NCI-H2029 treated with DMSO at 0.1 percent for 48 hours (cell line): ENCODE data around the gene ENOX1.
"Not testable (repeated sequence)": the region's sequence is repeated elsewhere in the genome, so short reads cannot be mapped to it uniquely, and the experiment has no call there.

ENCODE experiments used
- DNase-seq: peaks from one replicate; lab custom pipeline; 2025; lab: John Stamatoyannopoulos, UW

Gene ENOX1

DNA sequence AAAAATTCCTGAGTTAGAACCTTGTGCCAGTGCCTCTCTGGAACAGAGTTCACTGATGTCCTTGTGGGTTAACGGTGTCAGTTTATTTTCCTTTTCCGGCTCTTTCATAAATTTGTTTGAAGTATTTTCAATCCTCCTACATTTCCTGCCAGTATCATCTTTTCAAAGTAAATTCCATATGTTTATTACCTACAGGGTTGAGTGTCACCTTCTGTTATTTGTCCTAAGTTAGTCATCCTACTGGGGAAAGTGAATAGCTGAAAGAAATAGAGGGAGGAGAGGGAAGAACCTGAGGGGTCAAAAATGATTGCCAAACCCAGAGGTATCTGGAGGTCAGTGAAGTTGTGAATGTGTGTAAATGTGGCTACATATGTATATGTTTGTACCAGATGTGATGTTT is 582.2 kb downstream of the ENOX1 start:
- no peak for DNase-seq

GRCh38 chr13:43203781-43204180 is 583.0 kb downstream of the ENOX1 start:
- DNase-seq = no peak

DNA sequence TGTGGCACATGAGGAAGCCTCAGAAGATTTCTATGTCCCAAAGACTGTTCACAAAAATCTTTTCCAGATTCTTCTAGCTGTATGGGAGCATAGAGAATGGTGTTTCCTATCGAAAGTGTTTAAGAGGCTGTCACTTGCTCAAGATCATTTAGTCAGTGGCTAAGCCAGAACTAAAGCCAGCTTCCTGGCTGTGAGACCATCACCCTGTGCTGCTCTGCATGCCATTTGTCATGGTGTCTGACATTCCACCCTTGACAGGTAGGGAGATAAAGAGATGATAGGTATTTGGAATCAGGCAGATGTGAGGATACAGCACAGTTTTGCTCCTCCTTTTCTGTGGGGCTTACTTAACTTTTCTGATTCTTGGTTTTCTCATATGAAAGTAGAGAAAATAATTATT is 586.0 kb downstream of the ENOX1 start:
- no peak for DNase-seq

DNA sequence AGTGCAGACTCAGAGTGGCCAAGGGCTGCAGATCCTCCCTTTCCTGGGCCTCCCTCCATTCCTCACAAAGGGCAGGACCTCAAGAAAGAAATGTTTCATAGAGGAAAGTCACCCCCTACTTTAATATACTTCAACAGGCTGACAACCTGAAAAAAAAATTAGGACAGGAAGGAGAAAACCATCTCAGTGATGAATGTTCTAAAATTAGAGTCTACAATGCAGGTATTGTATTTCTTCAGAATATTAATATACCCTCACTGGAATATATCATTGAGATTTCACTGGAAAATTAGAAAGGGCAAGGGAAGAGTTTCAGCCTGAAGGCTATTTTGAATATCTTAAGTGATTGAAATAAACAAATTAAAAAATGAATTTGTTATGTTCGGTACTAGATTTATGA is 586.5 kb downstream of the ENOX1 start:
- DNase-seq = no peak

DNA sequence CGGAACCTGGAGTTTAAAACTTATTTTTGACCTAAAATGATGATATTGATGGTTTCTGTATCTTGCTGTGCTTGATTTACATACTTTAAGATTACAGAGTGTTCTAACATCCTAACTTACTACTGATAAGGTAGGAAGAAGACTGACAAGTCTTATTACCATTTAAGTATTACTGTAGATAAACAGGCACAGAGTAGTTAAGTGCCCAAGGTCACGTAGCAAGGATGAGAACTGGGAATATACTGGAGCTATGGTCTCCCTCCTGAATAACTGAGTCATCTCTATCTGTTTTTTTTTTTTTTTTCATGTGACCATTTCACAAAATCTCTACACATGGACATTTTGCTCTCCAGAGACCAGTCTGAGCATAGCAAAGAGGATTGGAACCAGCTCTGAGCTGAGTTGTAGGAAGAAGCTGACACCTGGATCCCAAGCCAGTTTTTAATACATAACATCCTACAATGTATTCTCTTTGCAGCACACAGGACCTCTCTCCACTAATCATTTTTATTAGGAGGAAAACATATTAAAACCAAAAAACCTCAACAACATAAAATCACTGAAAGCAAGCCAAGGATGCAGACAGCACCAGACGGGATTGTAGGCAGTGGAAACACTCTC is 589.9 kb downstream of the ENOX1 start:
- no peak for DNase-seq

DNA sequence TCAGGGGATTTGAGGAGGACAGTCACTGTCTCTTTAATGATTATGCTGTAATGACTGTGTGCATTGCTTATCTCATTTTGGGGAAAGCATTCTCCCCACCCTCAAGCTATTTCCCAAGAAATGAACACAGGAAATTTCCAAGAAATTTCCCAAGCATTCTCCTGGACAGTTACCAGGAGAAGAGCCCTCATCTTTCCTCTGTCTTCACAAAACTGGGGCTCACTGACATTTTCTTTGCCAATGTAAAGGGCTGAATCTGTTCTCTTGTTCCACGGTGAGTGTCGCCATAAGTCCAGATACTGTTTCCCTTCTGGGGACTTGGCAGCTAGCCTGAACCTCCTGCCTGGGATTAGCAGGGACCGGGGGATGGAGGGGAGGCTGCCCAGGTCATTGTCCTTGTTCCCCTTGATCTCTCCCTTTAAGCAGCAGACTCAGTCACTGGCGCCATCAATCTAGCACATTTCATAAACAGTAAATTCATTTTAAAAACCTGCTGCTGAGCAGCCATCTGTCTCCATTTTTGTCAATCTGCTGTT is 590.6 kb downstream of the ENOX1 start:
- DNase-seq = no peak

- DNase-seq = no peak
Measured at GRCh38 chr13:43195551-43195950, 591.2 kb downstream of the ENOX1 start.

DNA sequence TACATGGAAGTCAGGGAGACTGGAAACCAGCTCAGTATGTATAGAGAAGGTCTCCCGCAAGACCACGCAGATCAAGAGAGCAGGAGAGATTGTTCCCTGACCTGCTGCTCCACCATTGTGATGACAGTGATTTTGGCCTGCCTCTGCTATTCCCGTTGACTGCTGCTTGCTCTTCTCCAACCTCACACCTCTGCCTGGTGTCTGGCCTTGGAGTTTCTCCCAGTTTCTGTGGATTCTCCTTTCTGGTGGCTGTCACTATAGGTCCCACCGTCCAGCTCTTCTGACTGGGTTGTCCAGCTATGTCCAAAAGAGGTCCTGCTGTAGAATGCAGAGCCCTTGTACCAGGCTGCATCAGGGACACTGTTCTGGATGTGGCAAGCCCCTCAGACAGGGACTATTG is 591.7 kb downstream of the ENOX1 start:
- DNase-seq = no peak

GRCh38 chr13:43193789-43194420 is 592.9 kb downstream of the ENOX1 start:
- no peak for DNase-seq

GRCh38 chr13:43191546-43191945 is 595.2 kb downstream of the ENOX1 start:
- DNase-seq = no peak

DNA sequence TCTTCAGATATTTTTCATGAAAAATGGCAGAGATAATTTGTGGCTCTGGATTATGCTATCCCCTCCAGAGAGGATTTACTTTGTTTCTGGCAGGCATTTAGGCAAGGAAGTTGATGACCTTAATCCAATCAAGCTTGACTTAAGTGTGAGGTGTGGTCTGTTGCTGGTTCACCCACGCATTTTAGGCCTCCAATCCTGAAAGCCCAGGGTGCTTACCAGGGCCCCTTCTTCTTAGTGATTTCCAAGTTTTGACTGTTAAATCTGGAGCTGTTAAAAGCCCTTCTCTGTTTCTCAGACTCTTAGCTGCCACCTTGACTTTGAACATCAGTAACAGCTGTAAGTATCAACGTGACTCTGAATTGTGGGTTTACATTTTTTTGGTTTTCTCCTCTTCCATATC is 601.5 kb downstream of the ENOX1 start:
- DNase-seq = no peak

DNA sequence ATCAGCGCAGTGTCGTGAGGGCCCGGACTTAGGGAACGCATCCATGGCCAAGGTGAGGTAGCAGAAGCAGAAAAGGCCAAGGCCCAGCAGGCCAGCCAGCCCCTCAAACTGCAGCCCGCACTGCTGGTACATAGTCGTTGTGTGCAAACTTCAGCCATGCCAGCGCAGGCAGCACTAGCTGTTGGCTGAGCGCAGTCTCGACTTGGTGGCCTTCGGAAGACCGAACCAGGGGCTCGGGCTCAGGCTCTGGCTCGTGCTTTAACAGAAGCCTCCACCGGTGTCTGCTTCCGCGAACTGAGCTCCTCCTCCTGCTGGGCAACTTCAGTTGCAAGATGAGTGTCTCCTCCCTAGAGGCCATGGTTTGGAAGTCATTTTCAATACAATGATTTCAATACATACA is 605.9 kb downstream of the ENOX1 start:
- DNase-seq = no peak

- DNase-seq = no peak
Measured at GRCh38 chr13:43180036-43180660, 606.6 kb downstream of the ENOX1 start.

DNA sequence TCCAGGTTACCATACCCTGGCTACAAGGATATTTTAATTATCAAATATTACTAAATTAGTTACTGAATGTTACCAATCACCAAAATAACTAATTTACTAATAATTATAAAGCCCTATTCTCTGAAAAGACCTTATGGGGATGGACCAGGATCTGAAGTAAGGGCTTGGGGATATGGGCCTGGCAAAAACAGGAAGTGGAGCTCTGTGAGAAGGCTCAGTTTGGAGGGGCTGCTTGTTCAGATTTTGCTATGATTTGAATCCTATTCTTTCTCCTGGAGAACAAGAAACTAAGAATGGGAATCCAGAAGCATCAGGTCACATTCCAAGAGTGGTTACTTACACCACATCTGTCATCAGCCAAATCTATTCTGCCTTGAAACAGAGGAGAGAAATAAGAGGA is 615.3 kb downstream of the ENOX1 start:
- no peak for DNase-seq

GRCh38 chr13:43170506-43170905 is 616.3 kb downstream of the ENOX1 start:
- no peak for DNase-seq

GRCh38 chr13:43168434-43168833 is 618.3 kb downstream of the ENOX1 start:
- not testable (repeated sequence) for DNase-seq

- no peak for DNase-seq
Measured at GRCh38 chr13:43167731-43168130, 619.0 kb downstream of the ENOX1 start.

DNA sequence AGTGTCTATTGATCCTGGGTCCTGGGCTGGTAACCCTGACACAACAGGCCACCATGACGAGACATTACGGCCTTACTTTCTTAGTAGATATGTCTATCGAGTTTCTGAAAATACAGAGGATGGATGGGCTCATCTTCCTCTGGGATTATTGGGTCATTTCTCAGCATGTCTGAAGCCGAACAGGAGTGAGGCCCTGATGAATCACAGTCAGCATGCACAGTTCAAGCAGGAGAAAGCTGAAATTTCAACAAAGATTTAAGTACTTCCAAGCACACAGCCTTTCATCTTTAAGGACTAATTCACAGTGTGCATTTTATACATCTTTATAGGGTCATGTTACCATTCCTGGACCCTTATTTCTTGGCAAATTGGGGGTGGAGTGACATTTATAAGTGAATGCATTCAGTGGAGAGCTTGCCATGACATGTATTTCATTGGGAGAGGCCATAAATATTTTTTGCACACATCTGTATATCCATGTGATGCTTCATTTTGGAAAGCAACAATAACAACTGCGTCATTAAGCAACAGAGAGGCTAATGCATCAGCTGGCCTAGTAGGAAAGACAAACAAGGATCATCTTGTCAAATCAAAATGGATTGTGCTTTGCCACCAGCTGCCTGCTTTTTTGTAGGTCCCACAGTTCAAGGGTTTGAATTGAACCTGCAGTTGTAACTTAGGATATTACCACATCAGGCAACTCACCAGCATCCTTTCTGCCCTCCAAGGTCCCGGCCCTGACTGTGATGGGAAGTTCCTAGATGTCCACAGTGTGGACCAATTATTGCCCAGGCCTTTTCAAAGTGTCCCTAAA is 619.9 kb downstream of the ENOX1 start:
- DNase-seq = no peak
